Sigmoid colon (tissue), 7 donors: ENCODE data around the gene CSF2RB. TPM values are rescaled to one million over a fixed set of nuclear protein-coding genes. Genes with fewer than 3 reads are reported as not detected.

Source experiments
- DNase-seq: peaks from one replicate; pipeline ENCODE4 v3.0.0-alpha.2; 2019
- H3K27ac ChIP-seq, 4 donors: fragments of 200-600 bp; sonication (generic); one replicate each; pipeline ENCODE4 v1.5.1; 2016 to 2019; ENCODE audit warnings: mild to moderate bottlenecking in 1 of 4
- H3K27me3 ChIP-seq, 3 donors: fragments of 200-600 bp; sonication (generic); one replicate each; pipeline ENCODE4 v1.5.1; 2019; ENCODE audit warnings: mild to moderate bottlenecking in 1 of 3
- H3K36me3 ChIP-seq, 4 donors: fragments of 200-600 bp; sonication (generic); one replicate each; pipeline ENCODE4 v1.5.1; 2016 to 2019
- H3K4me1 ChIP-seq, 4 donors: fragments of 200-600 bp; sonication (generic); one replicate each; pipeline ENCODE4 v1.5.1; 2017 to 2019
- H3K4me3 ChIP-seq, 4 donors: fragments of 200-600 bp; sonication (generic); one replicate each; pipeline ENCODE4 v1.5.1; 2017 to 2019; ENCODE audit warnings: mild to moderate bottlenecking in 2 of 4, moderate library complexity in 1 of 4
- H3K9me3 ChIP-seq, 4 donors: fragments of 200-600 bp in 3 of 4; sonication (generic) in 3 of 4; one replicate each; pipeline versions ENCODE4 v1.5.1 to v1.6.1; 2013 to 2019
- CTCF ChIP-seq, 4 experiments: fragments of 450-650 bp in 3 of 4; fragments of 200-600 bp in 1 of 4; IDR thresholded peaks; one replicate each; pipeline ENCODE4 v1.5.1; 2016 to 2019; ENCODE audit warnings: antibody characterized with exemption in 4 of 4, mild to moderate bottlenecking in 3 of 4, moderate library complexity in 2 of 4
- EP300 ChIP-seq, 4 donors: sonication (generic); formaldehyde crosslinking; IDR thresholded peaks; one replicate each; pipeline ENCODE4 v1.6.1; 2017; ENCODE audit warnings: antibody characterized with exemption in 4 of 4
- POLR2A ChIP-seq, 2 donors: fragments of 450-650 bp; IDR thresholded peaks; one replicate each; pipeline ENCODE4 v1.6.1; 2016; ENCODE audit warnings: antibody characterized with exemption in 2 of 2, mild to moderate bottlenecking in 2 of 2, moderate library complexity in 2 of 2
- POLR2AphosphoS5 ChIP-seq, 4 donors: sonication (generic); formaldehyde crosslinking; IDR thresholded peaks; one replicate each; pipeline ENCODE4 v1.6.1; 2017; ENCODE audit warnings: antibody characterized with exemption in 4 of 4
- WGBS, 2 donors: extraction: QIAGEN DNeasy Blood & Tissue Kit; methylation state at CpG; one replicate each; pipeline ENCODE4 v1.1.7; 2013; 5-methylcytosine and 5-hydroxymethylcytosine counted together
- intact Hi-C: fragments of 100-400 bp; cut with DNase I; formaldehyde crosslinking; loops from one replicate; pipeline ENCODE4 v1.15.1; 2023
- polyA plus RNA-seq, 3 donors: library from polyadenylated mRNA; stranded (reverse); fragments of 200-250 nt; gene quantifications; one replicate each; pipeline ENCODE4 v1.2.3, GENCODE V29; 2013
- total RNA-seq, 4 donors: library from RNA; depleted of rRNA; stranded (reverse); fragments of >200 nt; gene quantifications; one replicate each; pipeline ENCODE4 v1.1.0, GENCODE V29; 2016
- donor health status: healthy with polysubstance abuse.
- donor health status: Bipolar disorder and iron deficiency.
- donor health status: healthy.

CSF2RB gene
- total RNA-seq (1 to 10 TPM; 3.0 to 5.0 (median 3.9) TPM), polyA plus RNA-seq (10 to 100 TPM in 1 of 3 donors, 1 to 10 TPM in 1, under 1 TPM in 1; 0.60 to 11.4 (median 3.7) TPM)

DNA sequence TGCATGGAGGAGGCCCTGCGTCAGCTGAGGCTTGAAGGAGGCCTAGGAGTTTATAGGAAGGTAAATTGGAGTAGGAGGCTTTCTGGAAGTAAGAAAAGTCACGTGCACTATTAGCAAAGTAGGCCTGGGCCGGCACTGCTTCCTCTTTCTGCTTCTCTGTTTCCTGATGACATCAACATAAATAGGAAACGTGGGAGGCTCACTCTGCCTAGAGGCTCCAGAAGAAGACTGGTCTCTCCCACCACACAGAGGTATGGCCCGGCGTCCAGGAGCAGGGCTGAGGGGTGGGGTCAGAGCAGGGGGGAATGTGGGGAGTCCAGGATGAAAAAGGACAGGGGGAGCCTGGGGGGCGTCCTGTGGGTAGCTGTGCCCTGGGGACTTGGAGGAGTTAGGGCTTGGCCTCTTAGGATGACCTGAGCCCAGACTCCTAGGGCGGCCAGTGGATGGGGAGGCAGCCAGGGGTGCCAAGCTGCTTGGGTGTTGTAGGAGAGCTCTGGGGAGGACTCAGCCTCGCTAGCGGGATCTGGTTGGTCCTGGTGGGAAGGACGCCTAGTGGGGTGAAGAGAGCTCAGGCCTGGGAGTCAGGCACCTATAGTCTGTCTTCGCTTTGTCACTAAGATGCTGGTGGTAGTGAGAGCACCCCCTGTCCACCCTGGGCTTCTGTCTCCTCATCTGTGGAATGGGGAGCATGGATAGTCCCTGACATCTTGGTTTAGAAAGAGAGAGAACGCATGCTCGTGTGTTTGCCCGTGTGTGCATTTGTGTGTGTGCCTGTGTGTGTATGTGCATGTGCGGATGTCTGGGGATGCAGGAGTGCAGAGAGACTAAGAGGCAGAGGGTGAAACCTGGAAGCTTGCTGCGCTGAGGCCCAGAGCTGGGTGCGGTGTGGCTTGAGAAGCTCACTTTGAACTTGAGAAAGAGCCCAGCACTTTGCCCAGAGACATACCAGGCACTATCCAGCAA, at the start of gene CSF2RB:
TSS of gene CSF2RB (plus strand) at position 202 of the 963 bp plus-strand sequence. CDS start 8,580 bp downstream, outside the sequence.
- no peaks in the 10 kb centered on the region for H3K9me3 ChIP-seq
- DNase-seq = peak; percentile 69
- TF ChIP-seq POLR2AphosphoS5 (IDR thresholded peaks at IDR 0.05) (peak in 1 of 4 donors; percentile 25), EP300 (IDR thresholded peaks at IDR 0.05) (no peak)
- peaks cover 0 to 15% (median 14%) of the 10 kb centered on the region in 4 donors for H3K4me1 ChIP-seq
- intact Hi-C loops = no loop called here
- peak within 1 kb of the TSS in 3 of 4 donors; percentile 16 to 34 (median 20) for H3K4me3 ChIP-seq
- H3K36me3 ChIP-seq = no peaks in the 10 kb centered on the region
- peak within 1 kb of the TSS in 3 of 4 donors; percentile 27 to 62 (median 46) for H3K27ac ChIP-seq
- 60 to 68% methylated on average over 18 of the region's 18 CpGs for WGBS, 2 donors
- H3K27me3 ChIP-seq = no peaks in the 10 kb centered on the region

- no peak for TF ChIP-seq POLR2AphosphoS5 (IDR thresholded peaks at IDR 0.05)
- no peak for TF ChIP-seq POLR2A (IDR thresholded peaks at IDR 0.05)
- TF ChIP-seq CTCF (IDR thresholded peaks at IDR 0.05) = no peak
- no peak for TF ChIP-seq EP300 (IDR thresholded peaks at IDR 0.05)
- DNase-seq = no peak
- H3K4me1 ChIP-seq = no peaks in the 10 kb centered on the region
- peaks cover 0 to 19% (median 0%) of the 10 kb centered on the region in 3 donors for H3K27me3 ChIP-seq
- 91 to 92% methylated on average over 6 of the region's 6 CpGs for WGBS, 2 donors
- no peaks in the 10 kb centered on the region for H3K36me3 ChIP-seq
- no peak overlapping the region for H3K27ac ChIP-seq
- intact Hi-C loops = no loop called here
- no peaks in the 10 kb centered on the region for H3K9me3 ChIP-seq
- no peak overlapping the region for H3K4me3 ChIP-seq
These were observed 49.4 kb upstream of the CSF2RB start for GRCh38 chr22:36863979-36864378.

GRCh38 chr22:36864454-36865215, 48.8 kb upstream of the CSF2RB start:
- Histone ChIP-seq H3K9me3 (no peaks in the 10 kb centered on the region), H3K27me3 (peaks cover 0 to 25% (median 0%) of the 10 kb centered on the region in 3 donors), H3K27ac (no peak overlapping the region), H3K4me3 (no peak overlapping the region), H3K4me1 (no peaks in the 10 kb centered on the region), H3K36me3 (no peaks in the 10 kb centered on the region)
- TF ChIP-seq CTCF (IDR thresholded peaks at IDR 0.05) (no peak), POLR2A (IDR thresholded peaks at IDR 0.05) (no peak), POLR2AphosphoS5 (IDR thresholded peaks at IDR 0.05) (no peak), EP300 (IDR thresholded peaks at IDR 0.05) (no peak)
- DNase-seq = peak; percentile 49
- intact Hi-C loops = no loop called here
- WGBS, 2 donors = 77 to 83% methylated on average over 14 of the region's 14 CpGs

GRCh38 chr22:36865346-36865745, 48.1 kb upstream of the CSF2RB start:
- no peak for DNase-seq
- Histone ChIP-seq H3K36me3 (no peaks in the 10 kb centered on the region), H3K4me1 (no peaks in the 10 kb centered on the region), H3K27ac (no peak overlapping the region), H3K4me3 (no peak overlapping the region), H3K9me3 (no peaks in the 10 kb centered on the region), H3K27me3 (peaks cover 0 to 33% (median 0%) of the 10 kb centered on the region in 3 donors)
- intact Hi-C loops = no loop called here
- no peak for TF ChIP-seq POLR2AphosphoS5 (IDR thresholded peaks at IDR 0.05)
- no peak for TF ChIP-seq CTCF (IDR thresholded peaks at IDR 0.05)
- 38 to 48% methylated on average over 13 of the region's 13 CpGs for WGBS, 2 donors

GRCh38 chr22:36867695-36868094, 45.7 kb upstream of the CSF2RB start:
- no peaks in the 10 kb centered on the region for H3K9me3 ChIP-seq
- intact Hi-C loops = no loop called here
- no peak overlapping the region for H3K4me3 ChIP-seq
- H3K27me3 ChIP-seq = peaks cover 0 to 33% (median 0%) of the 10 kb centered on the region in 3 donors
- H3K27ac ChIP-seq = no peak overlapping the region
- H3K36me3 ChIP-seq = no peaks in the 10 kb centered on the region
- WGBS, 2 donors = 87 to 89% methylated on average over 5 of the region's 5 CpGs
- H3K4me1 ChIP-seq = no peaks in the 10 kb centered on the region
- no peak for TF ChIP-seq POLR2AphosphoS5 (IDR thresholded peaks at IDR 0.05)
- TF ChIP-seq POLR2A (IDR thresholded peaks at IDR 0.05) = no peak
- TF ChIP-seq CTCF (IDR thresholded peaks at IDR 0.05) = no peak
- TF ChIP-seq EP300 (IDR thresholded peaks at IDR 0.05) = no peak
- DNase-seq = no peak
